GM18511 (cell line): ENCODE data around the gene MCF2L2.

Source experiments
- ATAC-seq: cut with Tn5 transposase; IDR thresholded peaks from one replicate; pipeline ENCODE4 v1.9.1; 2021; ENCODE audit warnings: mild to moderate bottlenecking, moderate library complexity; ENCODE audit not compliant: unreplicated experiment

The MCF2L2 gene

GRCh38 chr3:183149915-183150750, 278.3 kb downstream of the MCF2L2 start:
- no peak for ATAC-seq

GRCh38 chr3:183148056-183148455, 280.4 kb downstream of the MCF2L2 start:
- ATAC-seq, result no peak

GRCh38 chr3:183144363-183144762, 284.1 kb downstream of the MCF2L2 start:
- ATAC-seq, result no peak

- ATAC-seq, result no peak
These were observed 286.2 kb downstream of the MCF2L2 start for GRCh38 chr3:183142199-183142598.

GRCh38 chr3:183134844-183135243, 293.6 kb downstream of the MCF2L2 start:
- no peak for ATAC-seq

- ATAC-seq, result no peak
These were observed 296.0 kb downstream of the MCF2L2 start for GRCh38 chr3:183132409-183132808.

GRCh38 chr3:183131735-183132134, 296.7 kb downstream of the MCF2L2 start:
- no peak for ATAC-seq

- ATAC-seq, result no peak
These were observed 297.2 kb downstream of the MCF2L2 start for GRCh38 chr3:183131186-183131725.

- ATAC-seq, result no peak
These were observed 299.2 kb downstream of the MCF2L2 start for GRCh38 chr3:183129243-183129642.

GRCh38 chr3:183128709-183129108, 299.7 kb downstream of the MCF2L2 start:
- no peak for ATAC-seq
